ENCODE measurements around the gene CYP4A22.

DNA sequence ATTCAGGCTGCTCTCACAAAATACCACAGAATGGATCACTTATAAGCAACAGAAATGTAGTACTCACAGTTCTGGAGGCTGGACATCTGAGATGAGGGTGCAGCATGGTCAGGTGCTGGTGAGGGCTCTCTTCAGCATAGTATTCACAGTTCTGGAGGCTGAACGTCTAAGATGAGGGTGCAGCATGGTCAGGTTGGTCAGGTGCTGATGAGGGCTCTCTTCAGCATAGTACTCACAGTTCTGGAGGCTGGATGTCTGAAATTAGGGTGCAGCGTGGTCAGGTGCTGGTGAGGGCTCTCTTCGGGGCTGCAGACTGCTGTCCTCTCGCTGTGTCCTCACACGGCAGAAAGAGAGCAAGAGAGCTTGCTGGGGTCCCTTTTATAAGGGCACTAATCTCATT lies 35.5 kb downstream of the CYP4A22 start:
- TF ChIP-seq POLR2A (IDR thresholded peaks at IDR 0.05), result no peak
- TF ChIP-seq, protein P1, sequence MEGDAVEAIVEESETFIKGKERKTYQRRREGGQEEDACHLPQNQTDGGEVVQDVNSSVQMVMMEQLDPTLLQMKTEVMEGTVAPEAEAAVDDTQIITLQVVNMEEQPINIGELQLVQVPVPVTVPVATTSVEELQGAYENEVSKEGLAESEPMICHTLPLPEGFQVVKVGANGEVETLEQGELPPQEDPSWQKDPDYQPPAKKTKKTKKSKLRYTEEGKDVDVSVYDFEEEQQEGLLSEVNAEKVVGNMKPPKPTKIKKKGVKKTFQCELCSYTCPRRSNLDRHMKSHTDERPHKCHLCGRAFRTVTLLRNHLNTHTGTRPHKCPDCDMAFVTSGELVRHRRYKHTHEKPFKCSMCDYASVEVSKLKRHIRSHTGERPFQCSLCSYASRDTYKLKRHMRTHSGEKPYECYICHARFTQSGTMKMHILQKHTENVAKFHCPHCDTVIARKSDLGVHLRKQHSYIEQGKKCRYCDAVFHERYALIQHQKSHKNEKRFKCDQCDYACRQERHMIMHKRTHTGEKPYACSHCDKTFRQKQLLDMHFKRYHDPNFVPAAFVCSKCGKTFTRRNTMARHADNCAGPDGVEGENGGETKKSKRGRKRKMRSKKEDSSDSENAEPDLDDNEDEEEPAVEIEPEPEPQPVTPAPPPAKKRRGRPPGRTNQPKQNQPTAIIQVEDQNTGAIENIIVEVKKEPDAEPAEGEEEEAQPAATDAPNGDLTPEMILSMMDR (IDR thresholded peaks at IDR 0.05), result no peak

All from thyroid gland (tissue), 4 donors.